ENCODE results near the gene CSK. TPM values are rescaled to one million over a fixed set of nuclear protein-coding genes. Genes with fewer than 3 reads are reported as not detected.
"Not testable (repeated sequence)": the region's sequence is repeated elsewhere in the genome, so short reads cannot be mapped to it uniquely, and the experiment has no call there.

Gene CSK
- 10 to 100 TPM; 39.4 to 48.3 (median 42.7) TPM for polyA plus RNA-seq (ENCODE audit: insufficient read length in 4 of 4)

DNA sequence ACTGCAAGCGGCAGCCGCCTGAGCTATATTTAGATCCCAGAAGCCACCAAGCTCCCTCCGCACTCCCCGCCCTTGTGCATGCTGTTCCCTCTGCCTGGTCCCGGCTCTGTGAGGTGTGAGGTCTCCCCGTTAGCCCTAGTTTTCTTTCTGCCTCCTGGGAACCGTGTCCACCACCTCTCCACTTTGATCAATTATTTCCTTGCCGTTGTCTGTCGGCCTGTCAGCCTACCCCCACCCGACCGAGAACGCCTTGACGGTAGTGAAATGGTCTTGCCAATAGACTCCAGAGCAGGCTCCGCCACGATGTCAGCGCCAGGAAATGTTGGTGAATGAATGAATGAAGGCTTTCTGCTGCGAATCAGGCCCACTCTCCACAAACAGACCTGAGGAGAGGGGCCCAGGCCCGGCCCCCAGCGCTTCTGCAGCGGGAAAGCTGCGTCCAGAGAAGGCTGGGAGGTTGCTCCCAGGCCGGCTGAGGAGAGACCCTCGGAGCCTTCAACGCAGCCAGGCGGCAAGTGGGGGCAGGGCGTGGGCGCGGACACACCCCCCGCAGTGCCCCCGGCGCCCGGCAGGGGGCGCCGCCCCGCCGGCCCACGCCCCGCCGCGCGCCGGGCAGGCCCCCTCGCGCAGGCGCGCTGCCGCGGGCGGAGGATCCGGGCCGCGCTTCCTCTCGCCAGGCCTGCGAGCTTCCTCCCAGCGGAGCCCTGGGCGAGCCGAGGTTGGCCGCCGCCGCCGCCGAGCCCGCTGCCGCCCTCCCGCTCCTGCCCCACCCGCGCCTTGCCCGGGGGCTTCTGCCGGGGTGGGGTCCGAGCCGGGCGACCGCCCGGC lies at the start of gene CSK:
Gene CSK (plus strand): TSS at position 650 of the 828 bp plus-strand sequence. CDS start 16,218 bp downstream, outside the sequence.
- peak in 1 of 4 donors; percentile 54 for DNase-seq (ENCODE audit: low read depth in 4 of 4, low spot score in 3 of 4)

DNA sequence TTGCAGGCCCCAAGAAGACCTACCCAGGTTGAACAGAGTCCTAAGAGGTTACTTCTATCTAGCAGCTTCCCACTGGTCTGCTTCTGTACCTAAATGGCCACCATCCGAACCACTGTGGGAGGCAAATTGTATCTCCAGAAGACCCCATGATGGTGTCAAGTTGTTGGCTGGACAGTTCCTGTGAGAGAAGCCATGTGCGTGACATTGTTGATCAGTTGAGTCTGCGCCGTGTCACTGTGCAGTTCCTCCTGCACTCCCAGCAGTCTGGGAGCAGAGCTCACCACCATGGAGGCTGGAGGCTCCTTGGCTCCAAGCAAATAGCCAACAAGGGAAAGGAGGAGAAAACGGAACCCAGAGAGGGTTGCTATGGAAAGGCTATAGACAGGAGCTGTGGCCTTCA lies 49.0 kb upstream of the CSK start:
- DNase-seq (ENCODE audit: low read depth in 4 of 4, low spot score in 3 of 4) = no peak

DNA sequence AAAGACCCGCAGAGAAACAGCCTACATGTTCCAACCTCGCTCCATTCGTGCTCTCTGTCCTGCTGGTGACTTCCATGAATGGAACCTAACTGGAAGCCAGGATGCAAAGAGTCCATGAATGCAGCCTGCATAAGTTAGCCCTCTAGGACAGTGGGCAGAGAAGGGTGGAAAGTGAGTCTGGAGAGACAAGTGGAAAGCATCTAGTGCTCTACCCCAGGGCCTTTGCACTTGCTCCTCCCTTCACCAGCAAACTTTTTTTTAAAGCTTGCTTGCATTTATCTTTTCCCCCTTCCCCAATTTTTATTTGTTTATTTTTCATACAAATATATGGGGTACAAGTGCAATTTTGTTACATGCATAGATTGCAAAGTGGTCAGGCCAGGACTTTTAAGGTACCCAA lies 48.6 kb upstream of the CSK start:
- DNase-seq (ENCODE audit: low read depth in 4 of 4, low spot score in 3 of 4) = no peak

DNA sequence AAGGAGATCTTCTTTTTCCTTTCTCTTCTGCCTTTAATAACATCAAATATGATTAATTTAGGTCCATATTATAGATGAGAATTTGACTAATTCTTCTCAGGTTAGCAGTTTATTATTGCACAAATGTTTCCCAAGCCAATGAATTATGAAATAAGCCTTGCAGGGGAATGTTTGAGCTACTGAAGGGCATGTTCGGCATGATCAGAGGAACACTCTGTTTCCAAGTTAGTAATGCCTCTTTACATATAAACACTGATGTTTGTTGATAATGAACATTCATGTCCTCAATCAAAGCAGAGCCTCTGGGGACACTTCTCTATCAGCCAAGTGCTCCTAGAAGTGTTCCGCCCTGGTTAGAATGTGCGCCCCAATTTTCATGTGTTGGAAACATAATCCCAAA lies 46.6 kb upstream of the CSK start:
- DNase-seq (ENCODE audit: low read depth in 4 of 4, low spot score in 3 of 4) = no peak

DNA sequence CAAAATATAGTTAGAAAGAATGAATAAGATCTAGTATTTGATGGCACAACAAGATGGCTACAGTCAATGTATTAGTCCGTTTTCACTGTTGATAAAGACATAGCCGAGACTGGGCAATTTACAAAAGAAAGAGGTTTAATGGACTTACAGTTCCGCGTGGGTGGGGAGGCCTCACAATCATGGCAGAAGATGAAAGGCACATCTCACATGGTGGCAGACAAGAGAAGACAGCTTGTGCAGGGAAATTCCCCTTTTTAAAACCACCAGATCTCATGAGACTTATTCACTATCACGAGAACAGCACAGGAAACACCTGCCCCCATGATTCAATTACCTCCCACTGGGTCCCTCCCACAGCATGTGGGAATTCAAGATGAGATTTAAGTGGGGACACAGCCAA lies 43.6 kb upstream of the CSK start:
- DNase-seq (ENCODE audit: low read depth in 4 of 4, low spot score in 3 of 4) = not testable (repeated sequence)

DNA sequence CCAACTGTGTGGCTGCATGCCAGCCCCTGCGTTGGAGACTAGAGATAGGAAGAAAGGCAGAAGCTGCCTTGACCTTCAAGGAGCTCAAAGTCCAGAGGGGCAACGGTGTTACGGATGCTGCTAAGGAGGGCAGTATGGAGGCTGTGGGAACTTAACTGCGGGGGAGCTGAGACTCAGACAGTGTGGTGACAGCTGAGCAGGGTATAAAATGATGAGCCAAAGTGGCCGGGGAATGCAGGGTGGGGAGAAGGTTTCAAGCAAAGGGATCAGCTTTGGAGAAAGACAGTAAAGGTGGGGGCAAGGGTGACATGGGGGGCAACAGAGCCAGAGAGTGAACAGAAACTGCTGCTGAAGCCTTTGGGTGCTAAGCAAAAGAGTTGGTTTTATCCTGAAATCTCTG lies 39.5 kb upstream of the CSK start:
- DNase-seq (ENCODE audit: low read depth in 4 of 4, low spot score in 3 of 4) = no peak

DNA sequence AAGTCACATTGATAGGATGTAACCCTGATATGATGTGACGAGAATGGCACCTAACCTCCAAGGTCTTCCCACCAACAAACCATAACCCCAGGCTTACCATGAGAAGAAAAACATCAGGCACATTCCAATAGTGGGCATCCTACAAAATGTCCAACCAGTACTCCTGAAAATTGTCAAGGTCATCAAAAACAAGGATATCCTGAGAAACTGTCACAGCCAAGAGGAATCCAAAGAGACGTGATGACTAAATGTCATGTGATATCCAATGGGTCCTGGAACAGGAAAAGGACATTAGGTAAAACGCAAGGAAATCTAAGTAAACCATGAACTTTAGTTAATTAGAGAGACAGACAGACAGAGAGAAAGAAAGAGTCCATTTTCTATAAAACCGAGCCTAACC lies 35.5 kb upstream of the CSK start:
- no peak for DNase-seq (ENCODE audit: low read depth in 4 of 4, low spot score in 3 of 4)

DNA sequence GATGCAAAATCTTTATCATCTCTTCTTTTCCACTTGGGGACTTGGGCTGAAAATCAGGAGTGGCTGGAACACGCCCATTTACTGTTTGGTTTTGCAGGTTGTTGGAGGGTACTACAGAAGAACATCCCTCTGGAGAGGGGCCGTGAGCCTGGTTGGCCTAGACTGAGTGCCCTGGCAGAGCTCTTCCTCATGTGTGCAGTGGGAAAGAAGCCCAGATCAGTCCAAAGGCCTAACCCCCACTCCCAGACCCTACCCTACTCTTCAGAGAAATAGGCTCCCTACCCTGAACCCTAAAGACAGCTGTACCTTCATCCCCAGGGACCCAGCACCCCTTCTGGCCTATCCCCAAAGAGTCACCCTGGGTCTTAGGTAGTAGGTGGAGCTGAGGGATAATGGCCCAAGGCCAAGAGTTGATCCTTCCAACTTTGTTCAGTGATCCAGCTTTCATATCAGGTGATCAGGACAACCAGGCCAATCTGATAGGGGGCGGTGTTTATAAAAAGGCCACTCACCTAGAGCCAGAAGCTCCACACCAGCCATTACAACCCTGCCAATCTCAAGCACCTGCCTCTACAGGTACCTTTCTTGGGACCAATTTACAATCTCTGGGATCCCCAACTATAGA lies 33.4 kb upstream of the CSK start, which contains the start of gene CYP1A2:
Gene CYP1A2 (plus strand): TSS at position 524 of the 625 bp plus-strand sequence. CDS start 894 bp downstream, outside the sequence.
- DNase-seq (ENCODE audit: low read depth in 4 of 4, low spot score in 3 of 4) = no peak

DNA sequence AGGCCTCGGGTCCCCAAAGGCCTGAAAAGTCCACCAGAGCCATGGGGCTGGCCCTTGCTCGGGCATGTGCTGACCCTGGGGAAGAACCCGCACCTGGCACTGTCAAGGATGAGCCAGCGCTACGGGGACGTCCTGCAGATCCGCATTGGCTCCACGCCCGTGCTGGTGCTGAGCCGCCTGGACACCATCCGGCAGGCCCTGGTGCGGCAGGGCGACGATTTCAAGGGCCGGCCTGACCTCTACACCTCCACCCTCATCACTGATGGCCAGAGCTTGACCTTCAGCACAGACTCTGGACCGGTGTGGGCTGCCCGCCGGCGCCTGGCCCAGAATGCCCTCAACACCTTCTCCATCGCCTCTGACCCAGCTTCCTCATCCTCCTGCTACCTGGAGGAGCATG lies 32.0 kb upstream of the CSK start:
- DNase-seq (ENCODE audit: low read depth in 4 of 4, low spot score in 3 of 4) = no peak

DNA sequence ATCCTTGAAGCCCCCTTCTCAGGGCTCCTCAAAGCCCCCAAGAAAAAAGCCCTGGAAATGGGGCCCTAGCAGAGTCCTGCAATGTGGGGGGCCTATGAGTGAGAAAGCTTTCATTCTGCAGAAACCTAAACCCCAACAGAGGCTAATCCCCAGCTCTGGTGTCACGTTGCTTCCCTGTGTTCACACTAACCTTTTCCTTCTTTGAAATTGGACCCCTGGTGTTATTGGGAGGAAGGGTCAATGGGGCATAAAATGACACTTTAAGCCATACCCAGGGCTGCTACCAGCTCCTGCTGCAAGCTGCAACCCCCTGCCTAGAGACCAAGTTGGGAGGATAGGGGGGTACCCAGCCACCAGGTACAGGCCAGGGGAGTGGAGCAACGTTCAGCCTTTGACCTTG lies 31.1 kb upstream of the CSK start:
- peak in 1 of 4 donors; percentile 31 for DNase-seq (ENCODE audit: low read depth in 4 of 4, low spot score in 3 of 4)

DNA sequence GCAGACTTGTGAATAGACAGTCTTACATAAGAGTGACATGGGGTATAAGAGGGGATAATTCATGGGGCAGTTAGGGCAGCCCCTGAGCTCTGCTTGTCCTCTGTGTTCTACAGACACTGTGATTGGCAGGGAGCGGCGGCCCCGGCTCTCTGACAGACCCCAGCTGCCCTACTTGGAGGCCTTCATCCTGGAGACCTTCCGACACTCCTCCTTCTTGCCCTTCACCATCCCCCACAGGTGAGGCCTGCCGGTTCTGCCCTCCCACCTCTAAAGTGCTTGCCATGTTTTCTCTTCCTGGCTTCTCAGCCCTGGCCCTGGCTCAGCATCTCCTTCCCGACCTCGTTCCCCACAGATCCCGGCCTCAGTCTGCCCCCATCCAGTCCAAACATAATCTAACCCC lies 29.9 kb upstream of the CSK start:
- DNase-seq (ENCODE audit: low read depth in 4 of 4, low spot score in 3 of 4) = no peak

DNA sequence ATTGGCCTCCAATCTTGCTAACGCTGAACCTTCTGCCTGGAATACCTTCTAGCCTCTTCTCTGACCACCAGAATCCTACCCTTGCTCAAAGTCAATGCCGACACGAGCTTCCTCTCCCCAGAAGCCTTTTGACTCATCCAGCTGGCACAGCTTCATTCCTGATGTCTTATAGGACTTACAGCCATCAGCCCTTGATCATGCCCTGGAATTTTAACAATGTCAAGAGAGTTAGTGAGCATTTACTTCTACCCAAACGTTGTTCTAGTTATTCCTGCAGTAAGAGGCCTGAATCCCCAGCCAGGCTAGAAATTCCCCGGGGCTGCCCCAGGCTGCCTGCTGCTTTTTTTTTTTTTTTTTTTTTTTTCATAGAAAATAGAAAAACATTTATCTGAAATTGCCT lies 29.3 kb upstream of the CSK start:
- DNase-seq (ENCODE audit: low read depth in 4 of 4, low spot score in 3 of 4) = no peak

DNA sequence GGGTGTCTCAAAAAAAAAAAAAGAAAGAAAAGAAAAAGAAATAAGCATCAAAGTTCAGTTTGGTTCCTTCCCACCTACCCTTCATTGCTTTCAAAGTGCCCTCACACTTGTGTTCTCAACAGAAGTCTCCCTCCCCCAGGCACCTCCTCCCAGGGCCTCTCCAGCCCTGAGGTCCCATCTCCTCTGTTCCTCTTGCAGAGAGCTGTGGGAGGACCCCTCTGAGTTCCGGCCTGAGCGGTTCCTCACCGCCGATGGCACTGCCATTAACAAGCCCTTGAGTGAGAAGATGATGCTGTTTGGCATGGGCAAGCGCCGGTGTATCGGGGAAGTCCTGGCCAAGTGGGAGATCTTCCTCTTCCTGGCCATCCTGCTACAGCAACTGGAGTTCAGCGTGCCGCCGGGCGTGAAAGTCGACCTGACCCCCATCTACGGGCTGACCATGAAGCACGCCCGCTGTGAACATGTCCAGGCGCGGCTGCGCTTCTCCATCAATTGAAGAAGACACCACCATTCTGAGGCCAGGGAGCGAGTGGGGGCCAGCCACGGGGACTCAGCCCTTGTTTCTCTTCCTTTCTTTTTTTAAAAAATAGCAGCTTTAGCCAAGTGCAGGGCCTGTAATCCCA lies 27.2 kb upstream of the CSK start:
- no peak for DNase-seq (ENCODE audit: low read depth in 4 of 4, low spot score in 3 of 4)

DNA sequence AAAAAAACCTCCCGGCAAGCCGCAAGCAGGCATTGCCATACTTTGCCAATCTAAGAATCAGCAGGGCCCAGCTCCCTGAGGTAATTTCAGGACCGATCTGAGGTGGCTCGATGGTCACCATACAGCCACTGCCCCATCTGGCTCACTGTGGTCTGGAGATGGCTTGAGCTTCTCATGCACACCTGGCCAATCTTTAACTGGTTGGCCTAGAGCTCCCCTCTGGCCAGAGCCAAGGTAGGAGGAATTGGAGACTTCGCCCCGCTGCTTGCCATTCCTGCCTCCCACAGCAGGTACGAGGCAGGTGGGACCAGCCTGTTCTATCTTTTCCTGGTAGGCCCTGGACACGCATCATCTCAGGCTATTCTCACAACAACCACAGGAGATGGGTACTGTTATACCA lies 23.1 kb upstream of the CSK start:
- DNase-seq (ENCODE audit: low read depth in 4 of 4, low spot score in 3 of 4) = no peak

DNA sequence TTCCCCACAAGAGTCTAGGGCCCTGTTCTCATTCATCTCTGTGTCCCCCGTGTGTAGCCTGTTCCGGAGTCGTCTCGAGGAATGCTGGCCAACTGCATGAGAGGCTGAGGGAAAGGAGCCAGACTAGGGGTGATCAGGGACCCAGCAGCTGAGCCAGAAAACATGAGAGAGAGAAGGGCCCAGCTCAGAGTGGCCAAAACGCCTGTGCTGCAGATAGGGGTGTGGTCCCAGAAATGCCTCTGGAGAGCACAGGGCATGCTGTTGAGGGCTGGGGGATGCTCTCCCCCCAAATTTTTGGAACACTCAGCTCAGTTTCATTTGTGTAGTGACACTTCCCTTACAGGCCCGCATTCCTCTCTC lies 19.1 kb upstream of the CSK start:
- DNase-seq (ENCODE audit: low read depth in 4 of 4, low spot score in 3 of 4) = no peak

DNA sequence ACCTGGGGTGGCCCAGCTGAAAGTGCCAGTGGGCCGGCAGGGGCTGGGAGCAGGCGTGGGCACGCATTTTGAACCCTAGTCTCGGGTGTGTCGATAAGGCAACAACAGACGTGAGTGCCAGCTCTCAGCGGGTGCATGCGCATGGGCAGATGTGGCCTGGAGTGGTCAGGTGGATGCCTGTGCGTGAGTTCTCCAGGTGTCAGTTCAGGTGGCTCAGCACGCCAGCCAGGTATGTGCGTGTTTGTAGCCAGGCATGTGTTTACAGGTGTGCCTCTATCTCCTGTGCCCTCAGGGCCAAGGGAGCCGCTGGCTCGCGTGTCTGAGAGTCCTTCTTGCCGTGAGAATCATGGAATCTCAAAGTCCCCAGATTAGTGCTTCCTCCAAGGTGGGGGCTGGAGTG lies 18.5 kb upstream of the CSK start:
- no peak for DNase-seq (ENCODE audit: low read depth in 4 of 4, low spot score in 3 of 4)

DNA sequence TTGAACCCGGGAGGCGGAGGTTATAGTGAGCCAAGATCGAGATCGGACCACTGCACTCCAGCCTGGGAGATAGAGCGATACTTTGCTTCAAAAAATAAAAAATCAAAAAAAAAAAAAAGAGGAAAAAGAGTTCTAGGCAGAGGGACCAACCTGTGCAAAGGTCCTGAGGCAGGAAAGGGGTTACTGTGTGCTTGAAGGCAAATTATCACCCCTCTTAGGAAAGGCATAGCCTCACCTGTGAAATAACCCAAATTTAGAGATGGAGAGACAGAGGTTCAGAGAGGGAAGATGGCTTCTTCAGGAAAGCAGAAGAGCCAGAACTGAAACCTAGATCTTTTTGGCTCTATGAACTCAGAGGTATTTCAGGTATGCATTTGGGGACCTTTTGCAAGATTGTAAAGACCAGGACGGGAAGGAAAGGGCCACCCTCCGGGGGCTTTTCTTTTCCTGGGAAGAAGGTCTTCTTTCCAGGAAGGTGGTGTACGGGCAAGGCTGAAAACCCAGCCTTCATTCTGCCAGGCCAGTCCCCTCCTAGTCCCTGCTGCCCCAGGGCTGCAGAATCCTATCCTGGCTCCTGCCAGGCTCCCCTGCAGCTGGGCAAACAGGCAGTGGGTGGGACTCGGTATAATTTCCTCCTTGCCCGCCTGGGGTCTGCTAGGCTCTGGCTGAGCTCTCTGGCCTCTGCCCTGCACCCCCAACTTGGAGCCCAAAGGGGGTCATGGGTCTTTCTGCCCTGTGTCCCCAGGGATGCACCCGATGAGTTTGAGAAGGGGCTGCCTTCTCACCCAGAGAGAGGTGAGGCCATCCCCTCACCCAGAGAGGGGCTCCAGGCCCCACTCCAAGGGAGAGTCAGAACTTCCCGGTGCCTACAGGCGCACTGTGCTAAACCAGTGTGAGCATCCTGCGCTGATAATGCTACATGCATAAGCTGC lies 14.4 kb upstream of the CSK start:
- no peak for DNase-seq (ENCODE audit: low read depth in 4 of 4, low spot score in 3 of 4)

DNA sequence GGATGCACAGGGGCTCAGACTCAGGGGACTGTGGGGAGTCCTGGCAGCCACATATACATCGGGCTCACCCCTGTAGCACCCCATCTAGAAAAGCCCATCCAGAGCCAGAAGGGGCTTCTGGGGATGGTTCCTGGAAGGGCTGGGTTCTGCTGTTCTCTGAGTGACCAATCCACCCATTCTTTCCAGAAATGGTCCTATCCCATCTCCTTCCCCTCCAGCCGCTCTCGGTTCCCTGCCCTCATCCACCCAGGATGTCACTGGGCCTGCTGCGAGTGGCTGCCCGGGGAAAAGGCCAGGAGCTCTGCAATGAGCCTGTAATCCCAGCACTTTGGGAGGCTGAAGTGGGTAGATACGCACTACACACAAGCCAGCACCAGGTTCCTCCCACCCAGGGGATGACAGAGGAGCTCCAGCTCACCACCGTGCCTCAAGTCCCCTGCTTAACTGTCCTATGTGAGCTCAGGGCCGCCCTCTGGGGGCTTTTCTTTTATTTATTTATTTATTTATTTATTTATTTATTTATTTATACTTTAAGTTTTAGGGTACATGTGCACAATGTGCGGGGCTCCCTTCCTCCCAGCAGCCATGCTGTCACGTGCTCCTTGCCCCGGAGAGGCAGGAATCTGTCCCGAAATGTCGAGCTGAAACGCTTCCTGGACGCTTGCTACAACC lies 13.6 kb upstream of the CSK start:
- no peak for DNase-seq (ENCODE audit: low read depth in 4 of 4, low spot score in 3 of 4)

DNA sequence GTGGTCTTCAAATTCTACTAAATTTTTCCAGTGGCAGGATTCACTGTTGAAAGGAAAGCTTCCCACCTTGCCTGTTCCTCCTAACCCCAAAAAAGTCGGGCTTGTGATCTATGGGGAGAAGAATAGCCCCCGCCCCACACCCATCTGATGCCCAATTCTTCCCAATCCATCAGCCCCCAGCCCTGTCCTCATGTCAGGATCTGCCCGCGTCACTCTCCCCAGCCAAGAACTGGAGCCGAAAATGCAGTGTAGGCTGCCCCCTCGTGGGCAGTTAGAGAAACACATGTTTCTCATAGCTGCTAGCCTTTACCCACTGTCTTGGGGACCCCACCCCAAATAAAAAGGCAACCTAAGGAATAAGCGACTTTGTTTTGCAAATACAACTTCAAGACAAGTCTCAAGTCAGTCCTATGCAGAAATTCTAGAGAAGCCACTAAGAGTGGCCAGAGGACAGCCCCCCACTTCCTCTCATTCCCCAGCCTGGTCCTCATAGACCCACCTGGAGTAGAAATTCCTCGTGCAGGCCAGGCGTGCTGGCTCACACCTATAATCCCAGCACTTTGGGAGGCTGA lies 13.0 kb upstream of the CSK start:
- DNase-seq (ENCODE audit: low read depth in 4 of 4, low spot score in 3 of 4) = no peak
